PC-9 (cell line): ENCODE results near the gene CHCHD2. TPM values are rescaled to one million over a fixed set of nuclear protein-coding genes. Genes with fewer than 3 reads are reported as not detected.

ENCODE experiments used
- BruUV-seq: library from RNA; stranded (reverse); fragments of 400-500 nt; replicated peaks from 2 replicates; lab custom pipeline; 2021; lab: Mats Ljungman, UMichigan
- CTCF ChIA-PET: fragments of 300-600 bp; sonication (Branson Sonifier 250); formaldehyde crosslinking; loops from one replicate; lab custom pipeline; 2022; ENCODE audit warnings: antibody characterized with exemption; lab: Charles Lee
- POLR2A ChIA-PET: fragments of 300-600 bp; sonication (Branson Sonifier 250); formaldehyde crosslinking; loops from one replicate; lab custom pipeline; 2022; ENCODE audit warnings: antibody characterized with exemption; ENCODE audit not compliant: unreplicated experiment; lab: Charles Lee
- DNase-seq, 2 experiments: peaks; one replicate each; pipeline versions ENCODE4 v3.0.0 to v3.0.0-alpha.2; 2015 to 2022; ENCODE audit warnings: mixed read lengths in 1 of 2
- H2AFZ ChIP-seq: fragments of 200-600 bp; sonication (generic); 2 replicates; pipeline ENCODE4 v1.8.1; 2017; ENCODE audit warnings: antibody characterized with exemption
- H3F3A ChIP-seq: fragments of 200-600 bp; sonication (generic); 2 replicates; pipeline ENCODE4 v1.8.1; 2017; ENCODE audit warnings: antibody characterized with exemption, mild to moderate bottlenecking, low read depth; ENCODE audit not compliant: insufficient read depth
- H3K27ac ChIP-seq: fragments of 200-600 bp; sonication (generic); 2 replicates; pipeline ENCODE4 v1.6.1; 2016; ENCODE audit warnings: mixed run types
- H3K27me3 ChIP-seq: fragments of 200-600 bp; sonication (generic); 2 replicates; pipeline ENCODE4 v1.6.1; 2016; ENCODE audit warnings: low read depth, mixed run types; ENCODE audit not compliant: insufficient read depth
- H3K36me3 ChIP-seq: fragments of 200-600 bp; sonication (generic); 2 replicates; pipeline ENCODE4 v1.6.1; 2016; ENCODE audit warnings: low read depth, mixed run types
- H3K4me1 ChIP-seq: fragments of 200-600 bp; sonication (generic); replicated peaks from 2 replicates; pipeline ENCODE4 v1.6.1; 2016; ENCODE audit warnings: mixed run types; ENCODE audit not compliant: insufficient read depth
- H3K4me2 ChIP-seq: fragments of 200-600 bp; sonication (generic); 2 replicates; pipeline ENCODE4 v1.6.1; 2017; ENCODE audit warnings: mixed run types
- H3K4me3 ChIP-seq: fragments of 200-600 bp; sonication (generic); 2 replicates; pipeline ENCODE4 v1.6.1; 2016; ENCODE audit warnings: mixed run types
- H3K79me2 ChIP-seq: fragments of 200-600 bp; sonication (generic); 2 replicates; pipeline ENCODE4 v1.6.1; 2017; ENCODE audit warnings: low read depth, mixed run types
- H3K9me2 ChIP-seq: fragments of 200-600 bp; sonication (generic); 2 replicates; pipeline ENCODE4 v1.8.1; 2017; ENCODE audit warnings: mild to moderate bottlenecking; ENCODE audit not compliant: insufficient read depth
- H3K9me3 ChIP-seq: fragments of 200-600 bp; sonication (generic); 2 replicates; pipeline ENCODE4 v1.8.1; 2016; ENCODE audit warnings: low read depth; ENCODE audit not compliant: insufficient read depth
- H4K20me1 ChIP-seq: fragments of 200-600 bp; sonication (generic); 2 replicates; pipeline ENCODE4 v1.8.1; 2017; ENCODE audit not compliant: insufficient read depth
- EZH2 ChIP-seq: fragments of 200-600 bp; sonication (generic); IDR thresholded peaks from 2 replicates; pipeline ENCODE4 v1.8.0; 2017; ENCODE audit warnings: antibody characterized with exemption, low read depth
- intact Hi-C: fragments of 100-400 bp; cut with micrococcal nuclease; formaldehyde crosslinking; loops from one replicate; pipeline ENCODE4 v1.10.0; 2022; ENCODE audit not compliant: unreplicated experiment
- total RNA-seq: library from RNA; stranded (reverse); gene quantifications from 2 replicates; pipeline ENCODE4 v1.2.3, GENCODE V29; 2021
- TF ChIP-seq, protein P1 (sequence below): fragments of 200-600 bp; sonication (generic); conservative IDR thresholded peaks from 2 replicates; pipeline ENCODE4 v1.6.1; 2017; ENCODE audit warnings: mixed run types, antibody characterized with exemption, mild to moderate bottlenecking, moderate library complexity

CHCHD2 gene
- total RNA-seq, 1 experiment from 2014 or later, result 978 TPM

DNA sequence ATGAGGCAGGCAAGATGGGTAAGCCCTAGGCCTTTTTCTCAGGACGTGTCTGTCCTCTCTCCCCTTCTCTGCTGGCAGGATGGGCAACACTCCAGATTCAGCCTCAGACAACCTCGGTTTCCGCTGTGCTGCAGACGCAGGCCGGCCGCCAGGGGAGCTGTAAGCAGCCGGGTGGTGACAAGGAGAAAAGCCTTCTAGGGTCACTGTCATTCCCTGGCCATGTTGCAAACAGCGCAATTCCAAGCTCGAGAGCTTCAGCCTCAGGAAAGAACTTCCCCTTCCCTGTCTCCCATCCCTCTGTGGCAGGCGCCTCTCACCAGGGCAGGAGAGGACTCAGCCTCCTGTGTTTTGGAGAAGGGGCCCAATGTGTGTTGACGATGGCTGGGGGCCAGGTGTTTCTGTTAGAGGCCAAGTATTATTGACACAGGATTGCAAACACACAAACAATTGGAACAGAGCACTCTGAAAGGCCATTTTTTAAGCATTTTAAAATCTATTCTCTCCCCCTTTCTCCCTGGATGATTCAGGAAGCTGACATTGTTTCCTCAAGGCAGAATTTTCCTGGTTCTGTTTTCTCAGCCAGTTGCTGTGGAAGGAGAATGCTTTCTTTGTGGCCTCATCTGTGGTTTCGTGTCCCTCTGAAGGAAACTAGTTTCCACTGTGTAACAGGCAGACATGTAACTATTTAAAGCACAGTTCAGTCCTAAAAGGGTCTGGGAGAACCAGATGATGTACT lies 26.7 kb downstream of the CHCHD2 start:
- Histone ChIP-seq H3K36me3 (peaks cover 34% of the 10 kb centered on the region), H3K27ac (no peak overlapping the region), H3K4me2 (no peak overlapping the region), H3K9me3 (no peaks in the 10 kb centered on the region), H3K4me1 (peaks cover 27% of the 10 kb centered on the region), H4K20me1 (peaks cover 2% of the 10 kb centered on the region; the same call in 1 of the 2 replicates), H3K27me3 (no peaks in the 10 kb centered on the region), H3K9me2 (no peaks in the 10 kb centered on the region), H3K4me3 (no peak overlapping the region), H3F3A (peaks cover 40% of the 10 kb centered on the region), H2AFZ (no peak overlapping the region), H3K79me2 (peaks cover 6% of the 10 kb centered on the region; the same call in 1 of the 2 replicates)
- ChIA-PET POLR2A (interaction anchor here (0.5 kb wide), 1 partner anchor 16 kb away, joined by 4 read pairs; no protein-coding TSS in a partner anchor), CTCF (no interaction called here)
- intact Hi-C loops, result no loop called here
- BruUV-seq, result no TSS peak
- TF ChIP-seq, protein P1, sequence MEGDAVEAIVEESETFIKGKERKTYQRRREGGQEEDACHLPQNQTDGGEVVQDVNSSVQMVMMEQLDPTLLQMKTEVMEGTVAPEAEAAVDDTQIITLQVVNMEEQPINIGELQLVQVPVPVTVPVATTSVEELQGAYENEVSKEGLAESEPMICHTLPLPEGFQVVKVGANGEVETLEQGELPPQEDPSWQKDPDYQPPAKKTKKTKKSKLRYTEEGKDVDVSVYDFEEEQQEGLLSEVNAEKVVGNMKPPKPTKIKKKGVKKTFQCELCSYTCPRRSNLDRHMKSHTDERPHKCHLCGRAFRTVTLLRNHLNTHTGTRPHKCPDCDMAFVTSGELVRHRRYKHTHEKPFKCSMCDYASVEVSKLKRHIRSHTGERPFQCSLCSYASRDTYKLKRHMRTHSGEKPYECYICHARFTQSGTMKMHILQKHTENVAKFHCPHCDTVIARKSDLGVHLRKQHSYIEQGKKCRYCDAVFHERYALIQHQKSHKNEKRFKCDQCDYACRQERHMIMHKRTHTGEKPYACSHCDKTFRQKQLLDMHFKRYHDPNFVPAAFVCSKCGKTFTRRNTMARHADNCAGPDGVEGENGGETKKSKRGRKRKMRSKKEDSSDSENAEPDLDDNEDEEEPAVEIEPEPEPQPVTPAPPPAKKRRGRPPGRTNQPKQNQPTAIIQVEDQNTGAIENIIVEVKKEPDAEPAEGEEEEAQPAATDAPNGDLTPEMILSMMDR, result no peak
- TF ChIP-seq EZH2, result no peak
- no peak for DNase-seq

DNA sequence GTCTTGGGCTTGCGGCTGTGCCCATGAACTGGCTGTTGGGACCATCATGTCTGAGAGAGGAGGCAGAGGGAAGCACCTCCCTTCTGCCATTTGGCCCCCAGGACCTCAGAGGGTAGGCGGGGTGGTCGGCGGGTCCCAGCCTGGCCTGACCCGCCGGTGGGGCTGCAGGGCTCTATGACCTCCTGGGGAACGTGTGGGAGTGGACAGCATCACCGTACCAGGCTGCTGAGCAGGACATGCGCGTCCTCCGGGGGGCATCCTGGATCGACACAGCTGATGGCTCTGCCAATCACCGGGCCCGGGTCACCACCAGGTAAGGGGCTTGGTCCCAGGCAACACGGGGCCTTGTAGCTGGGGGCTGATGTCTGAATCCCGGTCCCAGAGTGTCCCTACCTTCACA lies 28.1 kb downstream of the CHCHD2 start:
- BruUV-seq, result no TSS peak
- intact Hi-C loops, result no loop called here
- no peaks in the 10 kb centered on the region for H3K9me3 ChIP-seq
- H3K4me3 ChIP-seq, result no peak overlapping the region
- H4K20me1 ChIP-seq, result peaks cover 4% of the 10 kb centered on the region
- TF ChIP-seq EZH2, result no peak
- TF ChIP-seq, protein P1, result no peak
- H2AFZ ChIP-seq, result no peak overlapping the region
- CTCF ChIA-PET, result no interaction called here
- H3K27ac ChIP-seq, result no peak overlapping the region
- peaks cover 29% of the 10 kb centered on the region for H3K4me1 ChIP-seq
- H3K79me2 ChIP-seq, result peaks cover 8% of the 10 kb centered on the region; the same call in 1 of the 2 replicates
- POLR2A ChIA-PET, result no interaction called here
- peaks cover 34% of the 10 kb centered on the region for H3K36me3 ChIP-seq
- H3F3A ChIP-seq, result peaks cover 52% of the 10 kb centered on the region
- H3K4me2 ChIP-seq, result no peak overlapping the region
- H3K27me3 ChIP-seq, result no peaks in the 10 kb centered on the region
- no peaks in the 10 kb centered on the region for H3K9me2 ChIP-seq
- DNase-seq, result no peak

DNA sequence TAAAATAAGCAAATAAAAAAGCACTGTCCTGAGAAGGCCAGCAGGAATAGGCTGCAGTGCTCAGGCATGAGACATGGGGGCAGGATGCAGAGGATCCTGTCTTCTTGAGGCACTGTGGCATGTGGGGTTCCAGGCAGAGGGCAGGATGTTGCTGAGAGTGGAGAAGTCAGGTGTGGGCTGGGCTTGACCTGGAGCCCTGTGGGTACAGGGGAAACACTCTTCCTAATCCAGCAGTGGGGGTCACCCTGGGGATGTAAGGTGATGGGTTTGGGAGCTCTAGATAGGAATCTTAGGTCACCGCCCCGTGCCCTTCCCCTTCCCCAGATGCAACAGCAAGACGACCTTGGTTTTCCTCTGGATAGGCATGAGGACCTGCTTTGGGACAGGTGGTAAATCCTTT lies 28.6 kb downstream of the CHCHD2 start:
- POLR2A ChIA-PET, result no interaction called here
- Histone ChIP-seq H3K27ac (no peak overlapping the region), H2AFZ (no peak overlapping the region), H3K79me2 (peaks cover 8% of the 10 kb centered on the region; the same call in 1 of the 2 replicates), H3K36me3 (peaks cover 37% of the 10 kb centered on the region), H3K4me3 (no peak overlapping the region), H3K4me1 (peaks cover 29% of the 10 kb centered on the region), H4K20me1 (peaks cover 4% of the 10 kb centered on the region), H3K4me2 (no peak overlapping the region), H3K9me2 (no peaks in the 10 kb centered on the region), H3K27me3 (no peaks in the 10 kb centered on the region), H3F3A (peaks cover 55% of the 10 kb centered on the region), H3K9me3 (no peaks in the 10 kb centered on the region)
- CTCF ChIA-PET, result interaction anchor here (0.6 kb wide), 1 partner anchor 64 kb away, joined by 8 read pairs; no protein-coding TSS in a partner anchor
- intact Hi-C loops, result no loop called here
- no TSS peak for BruUV-seq
- no peak for DNase-seq
- no peak for TF ChIP-seq EZH2
- TF ChIP-seq, protein P1, result no peak
